ENCODE data around the gene VAMP2.
A peak's percentile ranks its signal among the peaks of the same experiment; 100 is the strongest.

Gene VAMP2

DNA sequence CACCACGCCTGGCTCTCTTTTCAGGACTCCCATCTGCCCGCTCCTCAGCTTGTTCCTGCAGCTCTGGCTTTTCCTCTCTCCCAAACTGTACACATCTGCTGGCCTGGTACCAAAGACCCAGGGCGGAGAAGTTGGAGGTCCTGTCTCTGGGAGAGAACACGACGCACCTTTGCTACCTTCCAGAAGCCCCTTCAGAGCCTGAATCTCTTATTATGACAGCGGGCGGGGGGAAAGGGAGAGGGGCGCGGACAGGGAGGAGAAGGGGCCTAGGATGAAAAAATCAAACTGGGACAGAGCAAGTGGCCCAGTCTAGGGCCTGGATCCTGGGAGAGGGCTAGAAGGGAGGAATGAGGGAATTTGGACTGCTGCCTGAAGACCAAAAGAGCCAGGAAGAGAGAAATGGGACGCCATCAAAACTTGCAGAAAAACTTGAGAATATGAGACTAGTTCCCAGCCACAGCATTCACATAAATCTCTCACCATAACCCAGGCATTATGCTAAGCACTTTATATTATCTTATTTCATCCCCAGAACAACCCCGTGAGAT lies 8.1 kb downstream of the VAMP2 start:
- peaks cover 26% of the 10 kb centered on the region for H3K4me1 Mint-ChIP-seq (ENCODE audit: low read depth)
- peak overlapping the region; percentile 70 for H3K4me3 Mint-ChIP-seq
- no peaks in the 10 kb centered on the region for H3K9me3 Mint-ChIP-seq
- H3K27me3 Mint-ChIP-seq: no peaks in the 10 kb centered on the region
- H3K36me3 Mint-ChIP-seq (ENCODE audit: low read depth): peaks cover 32% of the 10 kb centered on the region
- H3K27ac Mint-ChIP-seq: no peak overlapping the region
- intact Hi-C loops (cut with micrococcal nuclease): loop anchor here (5.0 to 10.0 kb wide), 2 partner anchors 32 to 310 kb away; partner anchors contain the start of gene HES7

DNA sequence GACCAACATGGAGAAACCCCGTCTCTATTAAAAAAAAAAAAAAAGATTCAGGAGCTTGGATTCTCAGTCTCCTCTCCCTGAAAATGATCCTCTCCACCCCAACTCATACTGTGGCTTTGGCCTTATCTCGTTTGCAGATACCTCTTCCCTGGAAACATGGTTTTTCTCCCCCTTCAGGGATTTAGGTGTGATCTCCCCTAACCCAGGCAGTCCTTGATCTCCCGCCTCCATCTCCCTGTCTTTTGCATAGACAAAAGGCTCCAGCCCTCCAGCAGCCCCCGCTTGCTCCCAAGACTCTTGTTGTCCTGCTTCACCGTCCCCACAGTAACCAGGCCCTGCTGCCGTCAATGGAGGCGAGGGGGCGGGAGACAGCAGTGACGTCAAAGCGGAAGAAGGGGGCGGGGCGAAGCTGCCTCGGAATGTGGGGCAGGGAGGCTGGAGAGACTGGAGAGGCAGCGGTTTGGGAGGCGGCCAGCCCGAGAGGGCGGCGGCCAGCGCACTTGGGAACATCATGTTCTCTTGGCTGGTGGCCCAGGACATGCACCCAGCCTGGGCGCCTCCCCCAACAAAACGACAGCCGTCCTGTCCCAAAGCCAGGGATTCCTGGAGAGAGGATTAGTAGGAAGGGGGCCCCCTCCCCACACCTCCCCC lies 8.7 kb downstream of the VAMP2 start:
- Mint-ChIP-seq H3K4me3 (peak overlapping the region; percentile 70), H3K27me3 (no peaks in the 10 kb centered on the region), H3K4me1 (ENCODE audit: low read depth) (peaks cover 21% of the 10 kb centered on the region), H3K36me3 (ENCODE audit: low read depth) (peaks cover 32% of the 10 kb centered on the region), H3K9me3 (no peaks in the 10 kb centered on the region), H3K27ac (no peak overlapping the region)
- intact Hi-C loops (cut with micrococcal nuclease): loop anchor here (10.0 kb wide), 1 partner anchor 309 kb away; no protein-coding TSS in a partner anchor

DNA sequence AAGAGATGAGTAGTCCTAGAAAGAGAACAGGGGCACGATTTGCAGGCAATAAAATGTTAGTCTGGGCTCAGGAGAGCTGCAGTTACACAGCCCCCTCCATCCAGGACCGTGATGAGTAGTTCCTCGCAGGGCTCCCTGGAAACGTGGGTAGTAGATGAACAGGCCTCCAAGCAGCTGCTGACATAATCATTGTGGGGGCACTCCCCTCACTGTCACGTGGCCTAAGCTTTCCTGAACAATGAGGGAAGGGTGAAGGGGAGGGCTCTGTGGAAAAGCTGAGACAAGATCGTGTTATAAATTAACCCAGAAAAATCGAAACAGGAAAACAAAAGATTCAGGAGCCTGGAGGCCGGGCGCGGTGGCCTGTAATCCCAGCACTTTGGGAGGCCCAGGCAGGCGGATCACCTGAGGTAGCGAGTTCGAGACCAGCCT lies 9.2 kb downstream of the VAMP2 start:
- H3K36me3 Mint-ChIP-seq (ENCODE audit: low read depth): peaks cover 36% of the 10 kb centered on the region

GRCh38 chr17:8153031-8153451 lies 9.7 kb downstream of the VAMP2 start:
- intact Hi-C loops (cut with micrococcal nuclease): loop anchor here (10.0 kb wide), 1 partner anchor 308 kb away; no protein-coding TSS in a partner anchor
- peaks cover 36% of the 10 kb centered on the region for H3K36me3 Mint-ChIP-seq (ENCODE audit: low read depth)
- no peak overlapping the region for H3K4me3 Mint-ChIP-seq
- H3K9me3 Mint-ChIP-seq: no peaks in the 10 kb centered on the region
- no peak overlapping the region for H3K27ac Mint-ChIP-seq
- peaks cover 13% of the 10 kb centered on the region for H3K4me1 Mint-ChIP-seq (ENCODE audit: low read depth)
- no peaks in the 10 kb centered on the region for H3K27me3 Mint-ChIP-seq

More for the DNA sequence above, 9.2 kb downstream of the VAMP2 start:
- Mint-ChIP-seq H3K9me3 (no peaks in the 10 kb centered on the region), H3K27ac (no peak overlapping the region), H3K4me1 (ENCODE audit: low read depth) (peaks cover 18% of the 10 kb centered on the region), H3K27me3 (no peaks in the 10 kb centered on the region), H3K4me3 (peak overlapping the region; percentile 70)
- intact Hi-C loops (cut with micrococcal nuclease): loop anchor here (10.0 kb wide), 1 partner anchor 309 kb away; no protein-coding TSS in a partner anchor

DNA sequence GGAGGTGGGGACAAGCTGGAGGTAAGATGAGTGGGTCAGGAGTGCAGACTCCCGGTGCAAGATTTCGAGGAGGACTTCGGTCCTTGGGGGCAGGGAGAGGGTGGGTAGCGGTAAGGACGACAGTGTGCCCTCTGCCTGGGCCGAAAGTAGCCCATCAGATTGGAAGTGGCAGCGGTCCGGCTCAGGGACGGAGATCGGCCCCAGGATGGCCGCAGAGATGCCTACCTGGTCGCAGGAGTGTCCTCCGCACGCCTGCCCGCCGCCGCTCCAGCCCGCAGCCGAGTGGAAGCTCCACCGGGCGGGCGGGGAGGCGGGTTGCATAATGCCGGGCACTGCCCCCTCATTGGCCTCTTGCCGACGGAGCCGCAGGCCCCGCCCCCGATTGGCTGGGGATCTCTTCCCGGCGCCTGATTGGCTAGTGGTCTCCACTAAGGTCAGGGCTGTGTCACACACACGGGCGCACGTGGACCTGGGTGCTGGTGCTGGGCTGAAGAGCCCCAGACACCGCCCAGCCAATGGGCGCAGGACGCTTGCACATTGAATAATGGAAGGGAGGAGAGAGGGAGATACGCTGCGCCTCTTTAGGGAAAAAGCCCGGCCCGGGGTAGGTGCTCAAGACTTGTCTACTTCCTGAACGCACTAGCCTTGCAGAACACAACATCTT lies 10.5 kb downstream of the VAMP2 start, which contains the start of gene PER1:
Gene PER1 (minus strand): TSS at position 293 of the 664 bp plus-strand sequence. CDS start 1,698 bp downstream, outside the sequence.
- peak within 1 kb of the TSS; percentile 84 for H3K4me3 Mint-ChIP-seq
- intact Hi-C loops (cut with micrococcal nuclease): loop anchor here (10.0 kb wide), 1 partner anchor 307 kb away; no protein-coding TSS in a partner anchor
- no peak within 1 kb of the TSS for H3K27ac Mint-ChIP-seq
- peaks cover 13% of the 10 kb centered on the region for H3K4me1 Mint-ChIP-seq (ENCODE audit: low read depth)
- no peaks in the 10 kb centered on the region for H3K27me3 Mint-ChIP-seq
- peaks cover 42% of the 10 kb centered on the region for H3K36me3 Mint-ChIP-seq (ENCODE audit: low read depth)
- no peaks in the 10 kb centered on the region for H3K9me3 Mint-ChIP-seq

DNA sequence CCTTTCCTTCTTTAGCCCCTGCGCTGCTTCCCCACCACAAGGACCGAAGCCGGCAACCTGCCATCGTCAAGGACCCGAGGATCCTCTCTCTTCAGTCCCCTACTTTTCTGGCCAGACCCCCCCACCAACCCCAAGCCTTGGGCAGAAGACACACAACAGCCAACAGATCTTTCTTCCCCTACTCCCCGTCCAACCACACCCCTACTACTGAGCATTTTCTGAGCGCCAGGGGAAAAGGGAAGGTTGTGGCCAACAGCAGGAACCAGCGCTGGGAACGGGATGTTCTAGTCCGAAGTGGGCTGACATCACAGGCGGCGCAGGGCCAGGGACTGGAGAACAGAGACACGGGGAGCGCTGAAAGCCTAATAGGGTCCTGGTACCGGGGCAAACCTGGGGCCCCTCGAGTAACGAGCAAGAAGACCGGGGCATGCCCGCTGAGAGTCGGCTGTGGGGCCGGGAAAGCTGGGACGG lies 11.1 kb downstream of the VAMP2 start:
- Mint-ChIP-seq H3K36me3 (ENCODE audit: low read depth) (peaks cover 48% of the 10 kb centered on the region), H3K27me3 (no peaks in the 10 kb centered on the region), H3K4me1 (ENCODE audit: low read depth) (peaks cover 13% of the 10 kb centered on the region), H3K27ac (no peak overlapping the region), H3K4me3 (peak overlapping the region; percentile 84), H3K9me3 (no peaks in the 10 kb centered on the region)
- intact Hi-C loops (cut with micrococcal nuclease): loop anchor here (10.0 kb wide), 1 partner anchor 307 kb away; no protein-coding TSS in a partner anchor

DNA sequence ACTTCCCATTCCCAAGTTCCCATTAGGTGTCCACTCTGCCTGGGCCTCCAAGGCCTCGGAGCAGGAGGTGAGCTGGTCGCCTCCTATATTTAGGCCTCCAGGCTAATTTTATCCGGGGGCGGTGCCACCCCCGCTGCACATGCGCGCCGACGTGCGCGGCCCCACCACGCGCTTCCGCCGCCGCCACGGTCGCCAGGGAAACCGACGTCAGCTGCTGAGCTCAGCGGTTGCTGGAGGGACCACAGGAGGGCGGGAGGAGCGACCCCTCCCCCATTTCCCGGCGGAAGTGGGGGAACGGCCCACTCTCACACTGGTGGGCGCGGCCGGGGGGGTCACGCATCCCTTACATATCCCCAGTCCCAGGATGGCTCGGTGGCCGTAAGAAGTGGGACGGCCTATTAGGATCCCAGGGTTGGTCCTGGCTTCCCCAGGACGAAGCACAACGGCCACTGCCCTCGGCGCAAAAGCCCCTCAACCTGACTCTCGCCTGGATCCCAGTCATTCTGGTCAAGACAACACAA lies 11.6 kb downstream of the VAMP2 start:
- intact Hi-C loops (cut with micrococcal nuclease): loop anchor here (10.0 kb wide), 1 partner anchor 306 kb away; no protein-coding TSS in a partner anchor
- Mint-ChIP-seq H3K9me3 (no peaks in the 10 kb centered on the region), H3K27me3 (no peaks in the 10 kb centered on the region), H3K36me3 (ENCODE audit: low read depth) (peaks cover 53% of the 10 kb centered on the region), H3K4me3 (peak overlapping the region; percentile 84), H3K4me1 (ENCODE audit: low read depth) (peaks cover 13% of the 10 kb centered on the region), H3K27ac (no peak overlapping the region)

DNA sequence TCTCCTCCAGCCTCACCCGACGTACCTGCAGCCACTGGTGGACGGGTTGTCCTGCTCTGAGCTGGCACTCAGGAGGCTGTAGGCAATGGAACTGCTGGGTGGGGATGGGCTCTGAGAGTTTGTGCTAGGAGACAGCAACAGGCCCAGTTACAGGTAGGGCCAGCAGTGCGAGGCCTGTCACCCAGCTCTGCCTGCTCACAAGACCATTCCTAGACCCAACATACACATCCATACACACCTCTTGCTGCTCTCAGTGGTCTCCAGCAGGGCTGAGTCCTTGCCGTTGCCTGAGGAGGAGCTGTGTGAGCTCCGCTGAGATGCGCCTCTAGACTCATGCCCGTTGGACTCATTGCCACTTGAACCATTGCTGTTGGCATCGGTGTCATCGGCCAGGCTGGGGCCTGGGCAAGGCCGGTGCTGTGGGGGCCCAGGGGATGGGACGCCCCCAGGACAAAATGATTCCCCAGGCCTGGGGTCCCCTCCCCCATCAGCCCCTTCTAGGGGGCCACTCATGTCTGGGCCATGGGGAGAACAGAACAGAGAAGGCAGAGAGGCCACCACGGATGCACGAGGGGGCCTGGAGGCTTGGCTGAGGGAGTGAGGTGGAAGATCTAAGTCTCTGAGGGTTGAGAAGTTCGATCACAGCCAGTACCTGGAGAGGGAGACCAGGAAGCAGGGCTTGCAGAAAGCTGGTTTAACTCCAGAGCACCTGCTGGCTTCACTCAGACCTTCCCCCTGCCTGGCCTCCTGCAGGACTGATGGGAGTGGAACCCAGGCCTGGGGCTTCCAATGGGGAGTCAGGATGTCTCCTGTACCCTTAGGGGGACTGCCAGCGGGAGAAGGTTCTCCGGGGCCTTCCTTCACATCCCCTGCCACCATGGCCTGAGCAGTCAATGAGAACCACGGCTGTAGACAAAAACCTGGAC lies 12.3 kb downstream of the VAMP2 start:
- H3K27ac Mint-ChIP-seq: no peak overlapping the region
- H3K9me3 Mint-ChIP-seq: no peaks in the 10 kb centered on the region
- intact Hi-C loops (cut with micrococcal nuclease): loop anchor here (10.0 kb wide), 1 partner anchor 306 kb away; no protein-coding TSS in a partner anchor
- peaks cover 60% of the 10 kb centered on the region for H3K36me3 Mint-ChIP-seq (ENCODE audit: low read depth)
- no peaks in the 10 kb centered on the region for H3K27me3 Mint-ChIP-seq
- H3K4me1 Mint-ChIP-seq (ENCODE audit: low read depth): peaks cover 13% of the 10 kb centered on the region
- H3K4me3 Mint-ChIP-seq: peak overlapping the region; percentile 84

DNA sequence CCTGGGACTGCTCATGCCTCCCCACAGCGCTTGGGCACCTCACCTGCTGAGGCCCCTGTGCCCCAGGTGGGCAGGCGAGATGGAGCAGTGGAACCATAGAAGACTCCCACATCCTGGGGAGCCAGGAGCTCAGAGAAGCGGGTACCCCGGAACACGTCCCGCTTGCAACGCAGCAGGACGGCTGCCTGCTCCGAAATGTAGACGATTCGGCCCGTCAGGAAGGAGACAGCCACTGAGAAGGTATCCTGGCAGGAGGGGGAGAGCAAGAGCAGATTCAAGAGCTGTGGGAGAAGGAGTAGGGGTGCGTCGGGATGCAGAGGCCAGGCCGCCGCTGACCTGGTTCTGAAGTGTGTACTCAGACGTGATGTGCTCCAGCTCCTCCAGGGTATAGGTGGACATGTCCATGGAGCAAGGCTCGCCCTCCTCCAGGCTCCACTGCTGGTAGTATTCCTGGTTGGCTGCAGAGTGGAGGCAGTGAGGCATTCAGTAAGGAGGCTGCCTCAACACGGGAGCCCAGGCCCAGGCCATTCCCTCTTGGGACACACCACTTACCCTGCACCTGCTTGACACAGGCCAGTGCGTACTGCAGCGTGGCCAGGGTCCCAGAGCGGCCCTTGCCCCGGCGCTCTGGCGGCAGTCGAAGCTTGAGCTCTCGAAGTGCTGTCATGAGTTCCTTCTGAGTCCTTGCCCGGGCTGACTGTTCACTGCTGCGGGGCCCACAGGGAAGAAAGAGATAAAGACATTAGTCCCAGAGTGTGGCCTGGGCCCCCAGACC lies 13.1 kb downstream of the VAMP2 start:
- H3K9me3 Mint-ChIP-seq: no peaks in the 10 kb centered on the region
- no peak overlapping the region for H3K27ac Mint-ChIP-seq
- no peaks in the 10 kb centered on the region for H3K27me3 Mint-ChIP-seq
- H3K4me1 Mint-ChIP-seq (ENCODE audit: low read depth): peaks cover 13% of the 10 kb centered on the region
- intact Hi-C loops (cut with micrococcal nuclease): loop anchor here (10.0 kb wide), 1 partner anchor 305 kb away; no protein-coding TSS in a partner anchor
- H3K4me3 Mint-ChIP-seq: no peak overlapping the region
- H3K36me3 Mint-ChIP-seq (ENCODE audit: low read depth): peaks cover 68% of the 10 kb centered on the region

DNA sequence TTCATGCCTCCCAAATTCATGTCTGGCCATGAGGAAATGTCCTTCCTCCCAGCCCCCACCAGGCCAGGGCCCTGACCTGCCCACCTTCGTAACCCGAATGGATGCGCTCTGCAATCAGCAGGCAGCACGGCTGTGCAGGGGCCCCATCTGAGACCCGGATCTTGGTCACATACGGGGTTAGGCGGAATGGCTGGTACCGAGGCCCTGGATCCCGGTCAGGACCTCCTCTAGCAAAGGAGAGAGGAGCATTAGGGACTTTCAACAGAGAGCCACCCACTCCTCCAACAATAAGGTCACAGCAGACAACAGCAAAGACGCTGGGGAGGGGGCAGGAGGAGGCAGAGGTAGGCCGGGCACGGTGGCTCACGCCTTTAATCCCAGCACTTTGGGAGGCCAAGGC lies 14.2 kb downstream of the VAMP2 start:
- Mint-ChIP-seq H3K9me3 (no peaks in the 10 kb centered on the region), H3K4me1 (ENCODE audit: low read depth) (peaks cover 13% of the 10 kb centered on the region), H3K4me3 (no peak overlapping the region), H3K36me3 (ENCODE audit: low read depth) (peaks cover 79% of the 10 kb centered on the region), H3K27me3 (no peaks in the 10 kb centered on the region), H3K27ac (no peak overlapping the region)
- intact Hi-C loops (cut with micrococcal nuclease): no loop called here

DNA sequence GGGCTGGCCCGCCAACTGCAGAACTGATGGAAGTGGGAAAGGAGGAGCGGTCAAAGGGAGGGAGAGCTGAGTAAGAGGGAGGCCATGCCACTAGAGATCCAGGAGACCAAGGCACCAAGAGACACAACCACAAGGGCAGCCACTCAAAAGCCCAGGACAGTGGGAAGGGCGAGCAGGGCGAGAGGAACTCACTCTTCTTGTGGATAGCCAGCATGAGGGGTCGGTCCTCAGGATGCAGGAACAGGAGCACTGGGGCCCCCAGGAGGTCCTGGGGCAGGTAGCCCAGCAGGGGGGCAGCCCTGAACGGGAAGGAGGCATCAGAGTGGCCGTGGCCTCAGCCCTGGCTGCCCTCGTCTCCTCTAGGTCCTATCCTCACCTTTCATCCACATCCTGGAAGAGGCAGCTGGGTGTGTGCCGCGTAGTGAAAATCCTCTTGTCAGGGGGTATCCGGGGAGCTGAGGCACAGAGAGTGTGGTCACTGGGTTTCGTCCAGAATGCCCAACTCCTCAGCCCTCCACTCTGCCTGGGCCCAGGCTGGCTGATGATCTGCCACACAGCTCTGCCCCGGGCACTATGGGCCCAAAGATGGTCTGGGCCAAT lies 14.8 kb downstream of the VAMP2 start:
- peaks cover 85% of the 10 kb centered on the region for H3K36me3 Mint-ChIP-seq (ENCODE audit: low read depth)

GRCh38 chr17:8147141-8147804 lies 15.5 kb downstream of the VAMP2 start:
- Mint-ChIP-seq H3K9me3 (no peaks in the 10 kb centered on the region), H3K27me3 (no peaks in the 10 kb centered on the region), H3K36me3 (ENCODE audit: low read depth) (peaks cover 92% of the 10 kb centered on the region), H3K27ac (no peak overlapping the region), H3K4me1 (ENCODE audit: low read depth) (peaks cover 13% of the 10 kb centered on the region), H3K4me3 (no peak overlapping the region)
- intact Hi-C loops (cut with micrococcal nuclease): no loop called here

More for the DNA sequence above, 14.8 kb downstream of the VAMP2 start:
- H3K4me1 Mint-ChIP-seq (ENCODE audit: low read depth): peaks cover 13% of the 10 kb centered on the region
- H3K4me3 Mint-ChIP-seq: no peak overlapping the region
- no peaks in the 10 kb centered on the region for H3K9me3 Mint-ChIP-seq
- H3K27me3 Mint-ChIP-seq: no peaks in the 10 kb centered on the region
- H3K27ac Mint-ChIP-seq: no peak overlapping the region
- intact Hi-C loops (cut with micrococcal nuclease): no loop called here
